Measurements from ENCODE around the gene CYP3A5.
"Not testable (repeated sequence)": the region's sequence is repeated elsewhere in the genome, so short reads cannot be mapped to it uniquely, and the experiment has no call there.

Gene CYP3A5

DNA sequence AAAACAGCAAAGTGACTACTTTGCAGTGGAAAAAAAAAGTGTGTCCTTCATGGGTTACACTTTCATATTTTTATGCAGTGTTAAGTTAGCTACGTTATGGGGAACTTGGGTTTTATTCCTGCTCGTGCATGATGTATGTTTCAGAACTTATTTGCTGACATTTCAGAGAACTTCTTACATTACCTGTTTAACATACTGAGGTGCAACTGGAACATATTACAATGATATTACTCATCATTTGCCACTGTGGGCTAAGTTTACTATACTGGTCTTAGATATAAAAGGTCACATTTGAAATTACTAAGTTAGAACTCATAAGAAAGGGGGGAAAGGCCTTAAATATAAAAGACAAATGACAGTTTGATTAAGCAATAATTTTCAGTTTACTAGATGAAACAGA lies 42.4 kb downstream of the CYP3A5 start:
- not testable (repeated sequence) for DNase-seq

DNA sequence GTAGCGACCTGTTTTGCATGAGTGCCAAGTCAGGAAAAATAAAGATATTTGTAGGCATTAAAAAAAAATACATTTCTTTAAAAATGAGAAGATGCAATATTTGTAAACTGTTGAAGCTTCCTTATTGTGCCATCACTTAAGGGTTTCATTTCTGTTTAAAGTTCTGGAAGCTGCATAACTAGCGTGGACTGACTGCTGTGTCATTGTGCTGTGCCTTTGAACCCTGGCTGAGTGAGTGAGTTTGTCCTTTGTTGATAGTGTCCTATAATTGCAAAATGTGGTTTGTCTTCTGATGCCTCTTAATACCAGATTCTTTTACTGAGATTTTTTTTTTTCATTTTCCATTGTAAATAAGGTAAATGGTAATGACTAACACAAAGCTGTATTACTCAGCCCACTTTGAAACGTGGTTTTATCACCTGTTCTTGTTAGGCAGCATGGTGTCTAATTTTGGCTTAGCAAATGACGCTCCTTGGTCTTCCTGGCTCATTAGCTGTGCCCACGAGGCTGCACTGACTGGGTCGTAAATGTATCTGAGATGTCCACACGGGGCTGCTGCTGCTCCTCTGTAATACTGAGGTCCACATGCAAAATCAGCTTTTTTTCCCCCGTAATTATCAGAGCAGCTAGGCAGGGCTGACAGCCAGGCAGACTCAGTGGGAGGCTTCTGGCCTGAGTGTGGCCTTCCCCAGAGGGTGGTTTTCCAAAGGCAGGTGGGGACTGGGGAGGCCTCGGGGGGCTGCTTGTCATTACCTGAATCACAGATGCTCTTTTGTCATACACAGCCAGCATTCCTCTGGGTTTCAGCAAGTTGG lies 48.3 kb downstream of the CYP3A5 start:
- no peak for DNase-seq

DNA sequence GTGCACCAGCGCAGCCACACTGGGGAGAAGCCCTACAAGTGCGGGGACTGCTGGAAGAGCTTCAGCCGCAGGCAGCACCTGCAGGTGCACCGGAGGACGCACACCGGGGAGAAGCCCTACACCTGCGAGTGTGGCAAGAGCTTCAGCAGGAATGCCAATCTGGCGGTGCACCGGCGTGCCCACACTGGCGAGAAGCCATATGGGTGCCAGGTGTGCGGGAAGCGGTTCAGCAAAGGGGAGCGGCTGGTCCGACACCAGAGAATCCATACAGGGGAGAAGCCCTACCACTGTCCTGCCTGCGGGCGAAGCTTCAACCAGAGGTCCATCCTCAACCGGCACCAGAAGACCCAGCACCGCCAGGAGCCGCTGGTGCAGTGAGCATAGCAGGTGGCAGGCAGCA lies 50.2 kb downstream of the CYP3A5 start:
- no peak for DNase-seq

DNA sequence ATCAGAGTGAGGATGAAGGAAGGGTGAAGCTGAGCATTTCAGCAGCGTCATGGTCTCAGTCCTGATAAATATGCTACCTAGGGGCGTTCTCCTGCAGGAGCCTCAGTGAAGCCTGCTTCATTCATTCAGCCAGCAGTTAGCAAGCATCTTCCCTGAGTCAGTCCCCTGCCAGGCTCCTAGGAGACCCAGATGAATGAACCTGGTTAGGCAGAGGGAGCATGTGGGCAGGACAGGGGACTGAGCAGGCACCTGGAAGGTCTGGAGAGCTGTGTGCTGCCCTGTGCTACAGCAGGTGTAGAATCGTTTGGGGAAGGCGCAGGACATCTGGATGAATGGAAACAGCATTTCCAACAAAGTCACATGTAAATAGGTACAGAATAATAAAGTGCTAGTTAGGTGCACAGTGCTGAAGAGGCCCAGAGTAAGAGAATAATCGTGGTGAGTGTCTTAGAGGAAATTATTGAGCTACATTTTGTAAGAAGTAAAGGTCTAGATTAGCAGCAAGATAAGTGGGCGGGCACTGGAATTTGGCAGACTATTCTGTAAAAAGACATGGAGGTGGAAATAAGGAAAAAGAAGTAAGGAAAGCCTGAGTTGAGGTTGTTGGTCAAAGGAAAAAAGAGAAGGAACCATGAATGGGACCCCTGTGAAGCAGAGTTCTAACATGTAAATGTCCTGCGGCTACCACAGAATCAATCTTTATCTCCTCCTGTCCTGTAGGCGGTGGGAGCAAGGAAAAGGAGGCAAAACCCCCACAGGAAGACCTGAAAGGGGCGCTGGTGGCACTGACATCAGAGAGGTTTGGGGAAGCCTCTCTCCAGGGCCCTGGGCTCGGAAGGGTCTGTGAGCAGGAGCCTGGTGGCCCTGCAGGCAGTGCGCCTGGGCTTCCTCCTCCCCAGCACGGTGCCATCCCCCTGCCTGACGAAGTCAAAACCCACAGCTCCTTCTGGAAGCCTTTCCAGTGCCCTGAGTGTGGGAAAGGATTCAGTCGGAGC lies 51.0 kb downstream of the CYP3A5 start:
- no peak for DNase-seq

DNA sequence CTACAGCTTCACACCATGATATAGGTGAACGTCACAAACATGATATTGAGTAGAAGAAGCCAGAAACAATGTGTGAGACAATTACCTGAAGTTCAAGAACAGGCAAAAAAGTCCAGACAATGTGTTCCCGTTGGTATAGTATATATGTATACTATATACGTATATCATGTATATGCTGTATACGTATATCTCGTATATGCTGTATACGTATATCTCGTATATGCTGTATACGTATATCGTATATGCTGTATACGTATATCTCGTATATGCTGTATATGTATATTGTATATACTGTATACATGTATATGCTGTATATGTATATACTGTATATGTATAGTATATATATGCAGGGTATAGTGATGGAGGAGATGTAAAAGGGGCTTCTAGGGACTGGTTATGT lies 52.3 kb downstream of the CYP3A5 start:
- no peak for DNase-seq

DNA sequence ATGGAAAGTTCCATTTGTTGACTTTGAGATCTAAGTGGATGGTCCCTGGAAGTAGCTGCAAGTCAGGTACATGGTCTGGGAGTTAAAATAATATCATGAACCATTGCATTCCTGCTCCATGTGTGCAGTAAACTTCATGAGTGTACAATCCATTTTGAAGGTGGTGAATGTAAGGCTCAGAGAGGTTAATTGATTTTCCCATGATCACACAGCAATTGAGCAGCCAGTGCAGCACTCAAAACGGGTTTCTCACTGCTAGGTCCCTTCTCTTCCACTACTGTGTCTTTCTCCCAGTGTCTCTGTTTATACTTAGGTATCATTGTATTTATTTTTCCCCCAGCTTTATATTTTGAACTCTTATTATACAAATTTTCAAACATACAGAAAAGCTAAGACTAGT lies 53.1 kb downstream of the CYP3A5 start:
- DNase-seq = no peak

DNA sequence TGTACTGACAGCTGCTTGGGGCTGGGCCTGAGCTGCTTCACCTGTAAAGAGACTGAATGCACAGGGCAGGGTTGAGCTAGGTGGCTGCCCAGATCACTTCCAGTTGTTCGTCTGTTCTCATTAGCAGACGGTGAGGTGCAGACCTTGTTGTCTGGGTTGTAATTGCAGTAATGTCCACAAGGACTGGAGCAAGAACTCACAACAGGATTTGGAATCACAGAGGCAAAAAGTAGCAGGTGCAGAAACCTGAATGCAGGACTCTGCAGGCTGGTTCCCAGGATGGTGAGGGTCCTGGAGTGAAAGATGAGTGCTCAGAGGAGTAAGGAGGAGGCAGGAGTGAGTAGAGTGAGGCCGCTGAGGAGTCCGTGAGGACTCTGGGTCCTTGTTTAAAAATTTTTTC lies 53.8 kb downstream of the CYP3A5 start:
- DNase-seq = no peak

DNA sequence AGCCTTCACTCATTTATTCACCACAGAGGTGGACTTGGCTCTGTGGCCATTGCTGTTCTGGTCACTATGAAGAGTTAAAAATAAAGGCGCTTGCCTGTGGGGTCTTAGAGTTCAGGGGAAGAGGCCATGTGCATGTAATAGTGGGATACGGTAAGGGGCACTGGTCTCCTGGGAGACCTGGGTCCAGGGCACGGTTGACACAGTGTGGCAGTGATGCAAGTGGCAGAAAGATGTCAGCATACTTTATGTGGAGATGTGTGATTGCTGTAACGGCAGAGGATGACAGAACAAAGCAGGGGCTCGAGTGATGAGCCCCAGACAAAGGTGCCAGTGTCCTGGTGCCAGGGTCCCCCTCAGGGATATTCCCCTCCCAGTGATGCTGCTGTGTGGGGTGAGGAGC lies 54.5 kb downstream of the CYP3A5 start:
- no peak for DNase-seq

DNA sequence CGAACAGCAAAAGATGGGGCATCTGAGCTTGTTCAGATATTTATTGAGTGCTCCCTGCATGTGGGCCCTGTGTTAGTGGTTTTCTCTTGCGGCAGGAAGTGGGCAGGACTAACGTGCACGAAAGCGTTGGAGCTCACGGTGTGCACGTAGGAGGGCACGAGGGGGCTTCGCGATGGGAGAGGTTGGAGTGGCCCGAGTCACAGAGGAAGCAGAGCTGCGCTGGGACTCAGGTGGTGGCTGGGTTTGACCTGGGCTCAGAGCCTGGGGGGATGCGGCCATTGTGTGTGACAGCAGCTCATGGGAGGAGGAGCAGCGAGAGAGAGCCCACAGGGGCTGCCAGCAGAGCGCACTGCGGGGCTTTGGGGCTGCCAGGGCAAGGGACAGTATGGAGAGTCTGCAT lies 55.3 kb downstream of the CYP3A5 start:
- DNase-seq = peak; percentile 41

DNA sequence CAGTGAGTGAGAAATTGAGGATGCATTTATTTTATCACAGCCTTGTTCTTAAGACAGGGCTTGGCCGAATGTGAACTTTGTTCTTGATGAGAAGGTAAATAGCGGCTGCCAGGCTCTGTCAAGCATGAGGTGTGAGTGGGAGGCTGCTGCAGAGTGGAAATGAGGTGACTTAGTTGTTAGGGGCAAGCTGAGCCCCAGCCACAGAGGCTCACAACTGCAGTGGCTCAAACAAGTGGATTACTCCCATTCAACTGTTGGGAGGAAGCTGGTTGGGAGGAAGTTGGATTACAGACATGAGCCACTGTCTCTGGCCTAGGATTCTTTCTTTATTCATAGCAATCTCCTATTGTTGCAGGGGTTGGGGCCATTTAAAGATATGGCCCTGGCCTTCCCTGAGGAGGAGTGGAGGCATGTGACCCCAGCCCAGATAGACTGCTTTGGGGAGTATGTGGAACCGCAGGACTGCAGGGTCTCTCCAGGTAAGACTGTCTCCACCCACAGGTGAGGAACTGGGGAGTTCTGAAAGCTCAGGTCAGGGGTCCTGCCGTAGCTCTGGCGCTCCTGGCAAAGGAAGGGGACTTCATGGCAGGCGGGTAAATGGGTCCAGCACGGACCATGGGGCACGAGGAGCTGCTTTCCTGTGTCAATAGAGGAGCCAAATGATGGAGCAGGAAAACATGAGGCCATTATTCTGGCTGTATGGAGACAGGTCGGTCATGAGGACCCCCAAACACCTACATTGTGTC lies 55.9 kb downstream of the CYP3A5 start:
- no peak for DNase-seq

DNA sequence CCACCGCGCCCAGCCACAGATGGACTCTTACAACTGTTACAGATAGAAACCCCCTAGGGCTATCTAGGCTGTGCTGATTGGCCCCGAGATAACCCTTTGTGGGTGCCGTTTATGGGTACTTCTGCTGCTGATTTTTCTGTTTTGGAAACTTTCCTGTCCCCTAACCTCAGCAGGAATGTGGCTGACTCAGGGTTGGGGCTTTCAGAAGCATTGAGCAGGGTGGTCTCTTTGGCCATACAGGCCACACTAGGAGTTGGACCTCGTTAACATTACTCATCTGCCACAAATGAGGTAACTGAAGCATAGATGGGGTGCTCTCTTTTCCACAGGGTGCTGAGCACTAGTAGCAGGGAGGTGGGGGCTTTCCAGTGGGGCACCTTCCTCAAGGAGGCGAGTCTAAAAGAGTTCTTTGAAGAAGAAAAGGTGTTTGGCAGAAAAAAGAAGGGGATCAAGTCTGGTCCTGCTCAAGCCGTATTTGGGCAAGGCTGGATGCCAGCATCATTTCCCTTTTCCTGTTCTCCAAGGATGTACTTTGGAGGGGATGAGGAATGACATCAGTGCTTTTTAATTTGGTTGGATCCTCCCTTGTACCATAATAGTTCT lies 56.6 kb downstream of the CYP3A5 start:
- DNase-seq = no peak

DNA sequence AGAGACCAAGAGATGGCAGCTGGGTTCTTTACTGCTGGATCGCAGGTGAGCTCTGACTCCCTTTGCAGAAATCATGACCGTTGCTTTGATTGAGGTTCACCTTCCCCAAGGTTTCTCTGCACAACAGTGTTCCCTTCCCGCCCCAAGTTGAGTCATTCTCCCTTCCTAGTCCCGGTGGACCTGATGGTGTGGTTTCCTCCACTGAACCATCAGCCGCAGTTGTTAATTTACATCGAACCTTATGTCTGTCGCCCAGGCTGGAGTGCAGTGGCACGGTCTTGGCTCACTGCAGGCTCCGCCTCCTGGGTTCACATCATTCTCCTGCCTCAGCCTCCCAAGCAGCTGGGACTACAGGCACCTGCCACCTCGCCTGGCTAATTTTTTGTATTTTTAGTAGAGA lies 57.2 kb downstream of the CYP3A5 start:
- DNase-seq = no peak

DNA sequence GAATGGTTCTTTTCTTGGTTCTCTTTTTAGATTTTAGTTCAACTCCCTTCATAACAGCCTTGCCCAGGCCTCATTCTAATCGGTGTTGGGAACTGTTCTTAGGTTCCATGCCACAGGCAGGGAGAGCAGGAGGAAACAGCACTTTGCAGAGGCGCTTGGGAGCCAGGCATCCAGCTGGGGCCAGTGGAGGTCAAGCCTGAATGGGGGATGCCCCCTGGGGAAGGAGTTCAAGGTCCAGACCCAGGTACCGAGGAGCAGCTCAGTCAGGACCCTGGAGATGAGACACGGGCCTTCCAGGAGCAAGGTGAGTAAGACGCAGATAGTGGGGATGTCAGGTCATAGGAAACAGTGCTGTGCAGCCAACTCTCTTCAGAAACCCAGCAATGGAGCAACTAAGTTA lies 58.5 kb downstream of the CYP3A5 start:
- no peak for DNase-seq

DNA sequence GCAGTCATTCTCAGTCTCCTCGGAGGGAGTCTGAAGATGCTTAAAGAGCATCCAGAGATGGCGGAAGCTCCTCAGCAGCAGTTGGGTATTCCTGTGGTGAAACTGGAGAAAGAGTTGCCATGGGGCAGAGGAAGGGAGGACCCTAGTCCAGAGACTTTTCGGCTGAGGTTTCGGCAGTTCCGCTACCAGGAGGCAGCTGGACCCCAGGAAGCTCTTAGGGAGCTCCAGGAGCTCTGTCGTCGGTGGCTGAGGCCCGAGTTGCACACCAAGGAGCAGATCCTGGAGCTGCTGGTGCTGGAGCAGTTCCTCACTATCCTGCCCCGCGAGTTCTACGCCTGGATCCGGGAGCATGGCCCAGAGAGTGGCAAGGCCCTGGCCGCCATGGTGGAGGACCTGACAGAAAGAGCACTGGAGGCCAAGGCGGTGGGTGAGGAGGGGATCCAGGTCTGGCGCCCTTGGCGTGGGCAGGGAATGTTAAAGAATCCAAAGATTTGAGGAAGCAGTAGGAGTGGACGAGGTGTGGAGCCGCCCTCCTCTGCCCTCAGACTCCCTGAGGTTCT lies 60.1 kb downstream of the CYP3A5 start:
- no peak for DNase-seq

DNA sequence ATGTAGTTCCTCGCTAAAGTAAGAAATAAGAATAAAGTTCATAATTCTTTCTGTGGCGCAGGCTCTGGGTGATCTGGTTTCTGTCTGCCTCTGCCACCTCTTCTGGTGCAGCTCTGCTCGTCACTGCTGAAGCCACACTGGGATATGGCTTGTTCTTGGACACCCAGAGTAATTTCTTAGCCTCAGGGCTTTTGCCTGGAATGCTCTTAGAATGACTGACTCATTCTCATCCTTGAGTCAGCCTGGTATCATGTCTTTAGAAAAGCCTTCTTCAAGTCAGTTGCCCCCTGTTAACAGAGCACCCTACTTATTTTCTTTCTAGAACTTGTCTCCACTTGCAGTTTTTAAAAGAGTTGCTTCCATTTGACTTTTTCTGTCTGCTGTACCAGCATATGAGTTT lies 61.1 kb downstream of the CYP3A5 start:
- no peak for DNase-seq

DNA sequence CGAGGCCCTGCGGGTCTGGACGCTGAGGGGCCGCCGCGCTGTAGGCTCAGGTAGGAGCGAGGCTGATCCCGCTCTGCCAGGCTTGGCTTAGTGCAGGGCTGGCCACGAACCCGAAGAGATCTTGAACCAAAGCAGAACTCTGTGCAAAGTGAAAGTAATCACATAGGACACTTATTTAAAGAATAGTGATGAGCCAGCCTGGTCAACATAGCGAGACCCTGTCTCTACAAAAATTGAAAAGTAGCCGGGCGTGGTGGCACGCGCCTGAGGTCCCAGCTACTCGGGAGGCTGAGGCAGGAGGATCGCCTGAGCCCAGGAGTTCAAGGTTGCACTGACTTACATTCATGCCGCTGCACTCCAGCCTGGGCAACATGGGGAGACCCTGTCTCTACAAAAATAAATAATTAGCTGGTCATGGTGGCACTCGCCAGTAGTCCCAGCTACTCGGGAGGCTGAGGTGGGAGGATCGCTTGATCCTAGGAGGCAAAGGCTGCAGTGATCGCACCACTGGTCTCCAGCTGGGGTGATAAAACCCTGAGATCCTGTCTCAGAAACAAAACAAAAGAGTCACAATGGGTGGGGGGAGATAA lies 62.5 kb downstream of the CYP3A5 start:
- DNase-seq = no peak

DNA sequence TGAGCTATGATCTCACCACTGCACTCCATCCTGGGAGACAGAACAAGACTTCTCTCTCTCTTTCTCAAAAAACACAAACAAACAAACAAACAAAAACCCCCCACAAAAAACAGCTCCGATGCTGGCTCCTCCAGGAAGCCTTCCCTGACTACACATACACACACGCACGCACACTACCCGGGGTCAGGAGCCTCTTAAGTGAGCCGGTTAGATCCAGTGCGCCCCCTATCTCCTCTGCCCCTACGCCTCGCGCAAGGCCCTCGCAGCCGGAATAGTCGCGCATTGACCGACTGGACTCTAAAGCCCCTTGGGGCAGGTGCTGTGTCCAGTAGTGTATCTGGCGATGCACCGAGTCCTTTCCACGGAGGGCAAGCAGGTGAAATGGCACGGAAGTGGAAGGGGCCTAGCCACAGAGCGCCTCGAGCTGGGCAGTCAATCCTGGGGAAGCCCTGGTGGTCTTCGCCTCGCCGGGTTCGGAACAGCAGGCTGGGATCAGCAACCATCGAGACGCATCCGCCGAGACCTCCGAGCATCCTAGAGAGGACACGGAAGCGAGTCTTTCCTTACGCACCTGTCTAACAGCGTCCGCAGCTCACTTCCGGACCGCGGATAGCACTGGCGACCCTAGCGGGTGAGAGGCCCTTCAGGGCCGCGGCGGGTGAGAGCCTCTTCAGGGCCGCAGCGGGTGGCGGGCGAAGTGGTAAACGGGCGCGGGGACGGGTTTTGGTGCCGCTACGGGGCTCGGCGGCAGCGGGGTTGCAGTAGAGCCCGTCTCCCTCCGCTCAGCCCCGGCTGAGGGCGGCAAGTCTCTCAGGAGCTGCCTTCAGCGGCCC lies 63.2 kb downstream of the CYP3A5 start, which contains the start of gene ZSCAN25:
Gene ZSCAN25, plus strand, starts transcription at position 588 of the 833 bp plus-strand sequence. CDS start 2,661 bp downstream, outside the sequence.
- DNase-seq = peak; percentile 82

DNA sequence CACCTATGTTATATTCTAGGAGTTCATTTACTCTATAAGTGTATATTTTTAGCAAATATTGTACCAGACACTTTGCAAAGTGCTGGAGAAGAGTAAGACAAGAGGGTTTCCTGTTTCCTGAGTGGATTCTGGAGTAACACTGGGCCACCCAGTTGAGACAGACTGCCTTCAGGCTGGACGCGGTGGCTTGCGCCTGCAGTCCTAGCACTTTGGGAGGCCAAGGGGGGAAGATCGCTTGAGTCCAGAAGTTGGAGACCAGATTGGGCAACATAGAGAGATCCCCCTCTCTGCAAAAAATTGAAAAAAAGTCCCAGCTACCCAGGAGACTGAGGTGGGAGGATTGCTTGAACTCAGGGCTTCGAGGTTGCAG lies 63.8 kb downstream of the CYP3A5 start:
- no peak for DNase-seq

DNA sequence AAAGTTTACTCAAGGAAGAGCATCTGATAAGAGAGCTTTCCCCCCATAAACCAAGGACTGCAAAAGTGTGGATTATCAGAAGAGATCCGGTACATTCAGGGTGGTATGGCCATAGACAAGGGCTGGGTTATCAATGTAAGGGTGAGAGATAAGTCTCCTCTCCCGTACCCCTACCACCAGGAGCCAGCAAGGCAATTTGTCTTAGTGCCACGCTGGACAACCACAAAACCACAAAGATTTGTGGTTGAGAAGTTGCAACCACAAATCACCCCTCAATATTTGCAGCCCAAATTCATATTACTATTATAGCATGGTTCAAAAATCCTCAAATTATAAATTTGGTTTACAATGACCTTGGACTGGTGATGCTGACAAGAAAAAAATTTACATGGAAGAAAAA lies 65.3 kb downstream of the CYP3A5 start:
- no peak for DNase-seq

DNA sequence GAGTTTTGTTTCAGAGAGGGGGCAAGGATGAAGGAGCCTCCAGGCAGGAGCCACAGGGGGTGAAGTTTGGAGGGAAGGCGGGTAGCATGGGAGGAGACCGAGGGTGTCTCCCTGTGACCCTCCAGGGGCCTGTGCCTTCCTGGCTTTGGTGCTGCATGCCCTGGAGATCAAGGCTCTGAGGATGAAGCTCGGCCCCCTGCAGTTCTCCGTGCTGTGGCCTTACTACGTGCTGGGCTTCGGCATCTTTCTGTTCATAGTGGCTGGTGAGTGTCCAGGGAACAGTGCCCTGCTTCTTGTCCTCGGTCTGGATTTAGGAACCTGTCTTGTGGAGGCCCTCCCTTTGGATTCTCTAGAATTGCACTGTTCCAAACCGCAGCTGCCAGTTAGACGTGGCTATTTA lies 72.2 kb downstream of the CYP3A5 start:
- no peak for DNase-seq

DNA sequence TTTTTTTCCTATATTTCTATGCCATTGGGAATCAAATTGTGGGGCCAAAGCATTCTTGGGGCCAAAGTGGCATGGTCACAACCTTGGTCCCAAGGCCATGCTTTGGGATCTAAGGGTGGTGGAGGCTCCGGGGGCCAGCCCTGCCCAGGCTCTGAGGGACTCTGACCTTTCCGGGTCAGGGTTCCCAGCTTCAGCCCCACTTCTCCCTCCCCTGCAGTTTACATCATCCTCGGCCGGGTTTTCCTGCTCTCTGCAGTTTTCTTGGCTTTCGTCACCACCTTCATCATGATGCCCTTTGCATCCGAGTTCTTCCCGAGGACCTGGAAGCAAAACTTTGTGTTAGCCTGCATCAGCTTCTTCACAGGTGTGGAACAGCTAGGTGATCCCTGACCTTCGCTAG lies 73.3 kb downstream of the CYP3A5 start:
- DNase-seq = no peak
